Measurements from ENCODE around the gene TPRX1.
"Not testable (repeated sequence)": the region's sequence is repeated elsewhere in the genome, so short reads cannot be mapped to it uniquely, and the experiment has no call there.

TPRX1 gene

GRCh38 chr19:47776568-47776967, 27.8 kb downstream of the TPRX1 start:
- Histone ChIP-seq H3K27ac (ENCODE audit: low read length) (no peak overlapping the region), H3K36me3 (replicated peaks; ENCODE audit: insufficient read depth, low read length) (no peaks in the 10 kb centered on the region), H3K27me3 (replicated peaks; ENCODE audit: insufficient read depth, low read length) (peaks cover 25% of the 10 kb centered on the region), H3K79me2 (ENCODE audit: low read length) (peaks cover 11% of the 10 kb centered on the region), H3K9me3 (replicated peaks; ENCODE audit: insufficient read depth, low read length) (no peaks in the 10 kb centered on the region), H4K20me1 (ENCODE audit: insufficient read depth, low read length) (no peaks in the 10 kb centered on the region), H3K4me2 (ENCODE audit: low read depth, low read length) (no peak overlapping the region), H2AFZ (ENCODE audit: low read length) (no peak overlapping the region), H3K4me3 (ENCODE audit: low read length) (no peak overlapping the region), H3K4me1 (ENCODE audit: low read length) (no peaks in the 10 kb centered on the region), H3F3A (ENCODE audit: insufficient read depth, low read length) (no peaks in the 10 kb centered on the region), H3K9me2 (replicated peaks; ENCODE audit: insufficient read depth, low read length) (no peaks in the 10 kb centered on the region), H3K9ac (ENCODE audit: low read length) (no peak overlapping the region)
- TF ChIP-seq EZH2 (optimal IDR thresholded peaks at IDR 0.05; ENCODE audit: low read depth, low read length), result no peak
- no peak for TF ChIP-seq CTCF (IDR thresholded peaks at IDR 0.05; ENCODE audit: low read length)
- no peak for TF ChIP-seq EZH2phosphoT487 (IDR thresholded peaks at IDR 0.05; ENCODE audit: low read length)
- no peak for DNase-seq

GRCh38 chr19:47771291-47771690, 33.1 kb downstream of the TPRX1 start:
- not testable (repeated sequence) for H3K79me2 ChIP-seq (ENCODE audit: low read length); H3F3A ChIP-seq (ENCODE audit: insufficient read depth, low read length); H3K27ac ChIP-seq (ENCODE audit: low read length); DNase-seq; H4K20me1 ChIP-seq (ENCODE audit: insufficient read depth, low read length); H3K9me3 ChIP-seq (replicated peaks; ENCODE audit: insufficient read depth, low read length); H3K9ac ChIP-seq (ENCODE audit: low read length); H3K4me3 ChIP-seq (ENCODE audit: low read length); H3K9me2 ChIP-seq (replicated peaks; ENCODE audit: insufficient read depth, low read length); H3K4me1 ChIP-seq (ENCODE audit: low read length); H3K36me3 ChIP-seq (replicated peaks; ENCODE audit: insufficient read depth, low read length); H3K4me2 ChIP-seq (ENCODE audit: low read depth, low read length); H2AFZ ChIP-seq (ENCODE audit: low read length)
- H3K27me3 ChIP-seq (replicated peaks; ENCODE audit: insufficient read depth, low read length), result peaks cover 50% of the 10 kb centered on the region

- no peaks in the 10 kb centered on the region for H3K4me1 ChIP-seq (ENCODE audit: low read length)
- no peaks in the 10 kb centered on the region for H3K9me2 ChIP-seq (replicated peaks; ENCODE audit: insufficient read depth, low read length)
- no peak for DNase-seq
- no peaks in the 10 kb centered on the region for H3F3A ChIP-seq (ENCODE audit: insufficient read depth, low read length)
- H3K79me2 ChIP-seq (ENCODE audit: low read length), result no peaks in the 10 kb centered on the region
- no peaks in the 10 kb centered on the region for H3K36me3 ChIP-seq (replicated peaks; ENCODE audit: insufficient read depth, low read length)
- H3K27ac ChIP-seq (ENCODE audit: low read length), result no peak overlapping the region
- no peak overlapping the region for H2AFZ ChIP-seq (ENCODE audit: low read length)
- H3K4me2 ChIP-seq (ENCODE audit: low read depth, low read length), result no peak overlapping the region
- TF ChIP-seq EZH2 (optimal IDR thresholded peaks at IDR 0.05; ENCODE audit: low read depth, low read length), result no peak
- no peak overlapping the region for H3K9ac ChIP-seq (ENCODE audit: low read length)
- H3K9me3 ChIP-seq (replicated peaks; ENCODE audit: insufficient read depth, low read length), result no peaks in the 10 kb centered on the region
- H3K4me3 ChIP-seq (ENCODE audit: low read length), result no peak overlapping the region
- peaks cover 54% of the 10 kb centered on the region for H3K27me3 ChIP-seq (replicated peaks; ENCODE audit: insufficient read depth, low read length)
- no peaks in the 10 kb centered on the region for H4K20me1 ChIP-seq (ENCODE audit: insufficient read depth, low read length)
These were observed 34.8 kb downstream of the TPRX1 start for GRCh38 chr19:47769534-47769933.

GRCh38 chr19:47768604-47769003, 35.7 kb downstream of the TPRX1 start:
- Histone ChIP-seq H3K36me3 (replicated peaks; ENCODE audit: insufficient read depth, low read length) (no peaks in the 10 kb centered on the region), H3K9ac (ENCODE audit: low read length) (no peak overlapping the region), H3K27ac (ENCODE audit: low read length) (no peak overlapping the region), H3K9me2 (replicated peaks; ENCODE audit: insufficient read depth, low read length) (no peaks in the 10 kb centered on the region), H3K4me2 (ENCODE audit: low read depth, low read length) (no peak overlapping the region), H2AFZ (ENCODE audit: low read length) (no peak overlapping the region), H3F3A (ENCODE audit: insufficient read depth, low read length) (no peaks in the 10 kb centered on the region), H4K20me1 (ENCODE audit: insufficient read depth, low read length) (no peaks in the 10 kb centered on the region), H3K4me3 (ENCODE audit: low read length) (no peak overlapping the region), H3K79me2 (ENCODE audit: low read length) (no peaks in the 10 kb centered on the region), H3K4me1 (ENCODE audit: low read length) (no peaks in the 10 kb centered on the region), H3K27me3 (replicated peaks; ENCODE audit: insufficient read depth, low read length) (peaks cover 47% of the 10 kb centered on the region), H3K9me3 (replicated peaks; ENCODE audit: insufficient read depth, low read length) (no peaks in the 10 kb centered on the region)
- TF ChIP-seq EZH2phosphoT487 (IDR thresholded peaks at IDR 0.05; ENCODE audit: low read length) (no peak), EZH2 (optimal IDR thresholded peaks at IDR 0.05; ENCODE audit: low read depth, low read length) (no peak), CTCF (IDR thresholded peaks at IDR 0.05; ENCODE audit: low read length) (no peak)
- DNase-seq, result no peak

Data from MM.1S (cell line).